Measurements from ENCODE around the gene GRID2.

GRCh38 chr4:93394545-93395081 is 1090.8 kb downstream of the GRID2 start:
- no peak for TF ChIP-seq CTCF (IDR thresholded peaks at IDR 0.05)
- TF ChIP-seq POLR2A (IDR thresholded peaks at IDR 0.05), result no peak
